NCI-H1417 treated with DMSO at 0.1 percent for 48 hours (cell line): ENCODE measurements around the gene ADK.

Experiments used
- DNase-seq: peaks from one replicate; lab custom pipeline; 2025; lab: John Stamatoyannopoulos, UW

ADK gene

GRCh38 chr10:74363727-74364126 is 212.7 kb downstream of the ADK start:
- DNase-seq, result no peak

GRCh38 chr10:74365109-74365508 is 214.1 kb downstream of the ADK start:
- no peak for DNase-seq

- no peak for DNase-seq
Observed at GRCh38 chr10:74371696-74372095, 220.7 kb downstream of the ADK start.

GRCh38 chr10:74373059-74373458 is 222.0 kb downstream of the ADK start:
- no peak for DNase-seq

GRCh38 chr10:74377476-74377875 is 226.5 kb downstream of the ADK start:
- DNase-seq, result no peak

- no peak for DNase-seq
Observed at GRCh38 chr10:74379474-74379873, 228.5 kb downstream of the ADK start.

GRCh38 chr10:74380795-74381194 is 229.8 kb downstream of the ADK start:
- no peak for DNase-seq

GRCh38 chr10:74381291-74381853 is 230.4 kb downstream of the ADK start:
- no peak for DNase-seq

GRCh38 chr10:74382663-74383062 is 231.6 kb downstream of the ADK start:
- DNase-seq, result no peak

- DNase-seq, result no peak
Observed at GRCh38 chr10:74383642-74384041, 232.6 kb downstream of the ADK start.

GRCh38 chr10:74384615-74385183 is 233.7 kb downstream of the ADK start:
- no peak for DNase-seq

- DNase-seq, result no peak
Observed at GRCh38 chr10:74388801-74389200, 237.8 kb downstream of the ADK start.

GRCh38 chr10:74391786-74392185 is 240.8 kb downstream of the ADK start:
- DNase-seq, result no peak

- DNase-seq, result no peak
Observed at GRCh38 chr10:74394416-74394969, 243.5 kb downstream of the ADK start.

- DNase-seq, result no peak
Observed at GRCh38 chr10:74400186-74400585, 249.2 kb downstream of the ADK start.

- DNase-seq, result no peak
Observed at GRCh38 chr10:74406006-74406405, 255.0 kb downstream of the ADK start.

GRCh38 chr10:74415146-74415839 is 264.3 kb downstream of the ADK start:
- DNase-seq, result no peak

GRCh38 chr10:74417397-74417796 is 266.4 kb downstream of the ADK start:
- DNase-seq, result no peak

GRCh38 chr10:74418285-74418872 is 267.4 kb downstream of the ADK start:
- DNase-seq, result peak; percentile 99

- no peak for DNase-seq
Observed at GRCh38 chr10:74419491-74419951, 268.5 kb downstream of the ADK start.

- no peak for DNase-seq
Observed at GRCh38 chr10:74419958-74420375, 268.9 kb downstream of the ADK start.

- no peak for DNase-seq
Observed at GRCh38 chr10:74424565-74424964, 273.5 kb downstream of the ADK start.

- DNase-seq, result no peak
Observed at GRCh38 chr10:74425456-74426001, 274.5 kb downstream of the ADK start.
